GM19468 (cell line): Measurements from ENCODE around the gene FOXE1.

Source experiments
- ATAC-seq: cut with Tn5 transposase; IDR thresholded peaks from one replicate; pipeline ENCODE4 v1.9.1; 2021; ENCODE audit warnings: mild to moderate bottlenecking, moderate library complexity, moderate number of reproducible peaks; ENCODE audit not compliant: unreplicated experiment; ENCODE audit errors: extremely low read depth

The FOXE1 gene

DNA sequence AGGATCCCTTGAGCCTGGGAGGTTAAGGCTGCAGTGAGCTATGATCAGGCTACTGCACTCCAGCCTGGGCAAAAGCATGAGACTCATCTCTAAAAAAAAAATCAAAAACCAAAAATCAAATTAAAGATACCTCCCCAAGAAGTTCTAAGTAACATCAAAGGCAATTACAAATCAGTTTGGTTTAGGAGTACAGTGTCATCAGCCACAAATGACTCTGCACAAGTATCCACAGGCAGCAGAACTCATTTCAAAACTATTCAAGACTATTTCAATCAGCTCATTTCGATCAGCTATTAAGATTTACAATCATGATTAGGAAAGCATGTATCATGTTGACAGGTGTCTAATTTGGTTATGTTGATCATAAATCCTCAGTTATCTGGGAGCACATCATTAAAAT lies 50.2 kb downstream of the FOXE1 start:
- ATAC-seq, result no peak

DNA sequence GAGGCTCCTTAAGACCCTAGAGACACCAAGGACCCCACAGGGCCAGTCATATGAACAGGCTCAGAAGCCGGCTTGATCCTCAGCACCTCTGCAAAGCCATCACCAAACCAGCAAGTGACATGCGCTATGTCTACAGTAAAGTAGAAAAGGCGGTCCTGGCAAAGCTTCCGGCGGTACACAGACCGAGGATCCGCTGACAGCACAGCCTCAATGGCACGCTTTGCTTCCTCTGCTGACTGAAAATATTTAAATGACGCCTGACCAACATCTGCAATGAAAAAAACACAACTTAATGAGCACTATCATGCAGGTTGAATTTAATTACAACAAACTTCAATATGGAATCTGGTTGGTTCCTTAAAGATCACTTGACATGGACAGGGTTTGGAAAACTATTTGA lies 51.7 kb downstream of the FOXE1 start:
- ATAC-seq, result no peak

DNA sequence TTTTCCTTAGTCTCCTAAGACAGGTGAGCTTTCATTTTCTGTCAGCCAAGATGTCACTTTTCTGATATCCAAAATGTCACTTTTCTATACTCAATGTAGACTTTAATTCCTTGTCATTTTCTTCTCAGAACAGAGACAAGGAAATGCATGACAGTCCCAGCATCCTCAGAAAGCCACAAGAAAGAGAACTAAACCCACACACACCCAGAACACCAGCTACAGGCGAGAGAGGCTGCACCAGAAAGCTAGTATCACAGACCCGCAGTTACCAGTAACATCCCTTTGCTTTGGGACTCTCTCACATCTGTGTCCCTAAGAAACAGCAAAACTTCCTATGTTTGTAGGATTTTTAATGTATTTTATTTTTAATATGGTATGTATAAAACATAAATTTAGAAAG lies 52.2 kb downstream of the FOXE1 start:
- no peak for ATAC-seq
